Retina (tissue), 1 donor: ENCODE measurements around the gene SMU1.

Experiments used
- DNase-seq: peaks from one replicate; pipeline ENCODE4 v3.0.0-alpha.2; 2016

Gene SMU1

GRCh38 chr9:33043671-33044070 lies 32.8 kb downstream of the SMU1 start:
- no peak for DNase-seq

- DNase-seq = no peak
These were observed 34.0 kb downstream of the SMU1 start for GRCh38 chr9:33042473-33042872.

- DNase-seq = no peak
These were observed 34.9 kb downstream of the SMU1 start for GRCh38 chr9:33041432-33042188.

- DNase-seq = no peak
These were observed 35.6 kb downstream of the SMU1 start for GRCh38 chr9:33040792-33041431.

GRCh38 chr9:33032865-33033264 lies 43.6 kb downstream of the SMU1 start:
- no peak for DNase-seq

- DNase-seq = no peak
These were observed 44.2 kb downstream of the SMU1 start for GRCh38 chr9:33032292-33032691.

GRCh38 chr9:33030285-33030684 lies 46.2 kb downstream of the SMU1 start:
- DNase-seq = no peak

- no peak for DNase-seq
These were observed 47.2 kb downstream of the SMU1 start for GRCh38 chr9:33029231-33029786.

GRCh38 chr9:33025572-33026342 lies 50.7 kb downstream of the SMU1 start:
- DNase-seq = no peak

- DNase-seq = peak; percentile 99
These were observed 51.4 kb downstream of the SMU1 start, which contains the start of gene DNAJA1 for GRCh38 chr9:33024966-33025571. Gene DNAJA1 (plus strand): TSS chr9:33025273. CDS start chr9:33026485, 1,212 bp downstream.

- no peak for DNase-seq
These were observed 52.1 kb downstream of the SMU1 start for GRCh38 chr9:33024126-33024965.

- no peak for DNase-seq
These were observed 52.8 kb downstream of the SMU1 start for GRCh38 chr9:33023661-33024060.

- DNase-seq = no peak
These were observed 53.7 kb downstream of the SMU1 start for GRCh38 chr9:33022755-33023154.

- DNase-seq = no peak
These were observed 54.2 kb downstream of the SMU1 start for GRCh38 chr9:33022303-33022702.

GRCh38 chr9:33019797-33020196 lies 56.7 kb downstream of the SMU1 start:
- no peak for DNase-seq

- DNase-seq = no peak
These were observed 59.0 kb downstream of the SMU1 start for GRCh38 chr9:33017283-33018041.

- no peak for DNase-seq
These were observed 61.8 kb downstream of the SMU1 start for GRCh38 chr9:33014665-33015014.

GRCh38 chr9:33013962-33014664 lies 62.4 kb downstream of the SMU1 start:
- DNase-seq = no peak

- DNase-seq = no peak
These were observed 64.0 kb downstream of the SMU1 start for GRCh38 chr9:33012328-33013069.

GRCh38 chr9:33011831-33012230 lies 64.6 kb downstream of the SMU1 start:
- DNase-seq = no peak
